ENCODE results near the gene PPP1R12B.
A peak's percentile ranks its signal among the peaks of the same experiment; 100 is the strongest.
"Not testable (repeated sequence)": the region's sequence is repeated elsewhere in the genome, so short reads cannot be mapped to it uniquely, and the experiment has no call there.

The PPP1R12B gene

GRCh38 chr1:202493112-202493511 is 144.6 kb downstream of the PPP1R12B start:
- not testable (repeated sequence) for DNase-seq

DNA sequence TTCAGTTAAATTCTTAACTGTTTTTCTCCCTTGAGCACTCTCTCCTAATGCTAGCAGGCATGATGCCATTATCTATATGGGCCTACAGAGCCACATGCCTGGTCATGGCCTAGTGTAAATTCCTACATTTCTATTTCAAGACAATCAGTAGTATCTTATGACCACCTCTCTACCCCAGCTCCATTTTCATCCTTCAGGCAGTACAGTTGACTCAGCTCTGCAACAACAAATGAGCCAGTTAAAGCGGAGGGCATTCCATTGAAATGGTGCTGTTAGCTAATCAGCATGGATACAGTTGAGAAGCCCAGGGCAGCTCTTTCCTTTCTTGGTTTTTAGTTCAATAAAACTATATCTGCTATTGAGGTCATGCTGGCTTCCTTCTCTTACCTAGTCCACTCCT is 150.0 kb downstream of the PPP1R12B start:
- DNase-seq: no peak

DNA sequence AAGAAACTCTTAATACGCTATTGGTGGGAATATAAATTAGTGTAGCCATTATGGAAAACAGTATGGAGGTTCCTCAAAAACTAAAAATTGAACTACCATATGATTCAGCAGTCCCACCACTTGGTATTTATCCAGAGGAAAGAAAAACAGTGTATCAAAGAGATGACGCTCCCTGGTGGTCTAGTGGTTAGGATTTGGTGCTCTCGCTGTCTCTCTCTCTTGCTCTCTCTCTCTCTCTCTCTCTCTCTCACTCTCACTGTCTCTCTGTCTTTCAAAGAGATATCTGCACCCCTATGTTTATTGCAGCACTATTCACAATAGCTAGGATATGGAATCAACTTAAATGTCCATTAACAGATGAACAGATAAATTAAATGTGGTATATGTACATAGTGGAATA is 151.5 kb downstream of the PPP1R12B start:
- DNase-seq: not testable (repeated sequence)

DNA sequence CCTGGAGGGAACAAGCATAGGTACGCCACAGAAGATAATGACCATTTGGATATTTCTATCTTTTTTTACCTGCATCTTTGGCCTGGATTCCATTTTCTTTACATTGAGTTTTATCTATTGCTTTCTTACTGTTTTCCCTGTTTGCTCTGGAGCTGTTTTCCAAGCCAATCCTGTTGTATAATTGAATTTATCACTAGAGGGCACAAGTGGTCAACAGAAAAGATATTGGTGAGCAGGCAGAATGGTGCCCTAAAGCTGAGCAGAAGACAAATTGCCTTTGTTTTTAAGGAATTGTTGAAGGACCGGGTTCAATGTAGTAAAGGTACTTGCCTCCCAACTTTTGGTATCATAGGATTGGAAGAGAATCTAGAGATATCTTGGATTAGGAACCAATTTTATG is 152.8 kb downstream of the PPP1R12B start:
- DNase-seq: peak; percentile 4

DNA sequence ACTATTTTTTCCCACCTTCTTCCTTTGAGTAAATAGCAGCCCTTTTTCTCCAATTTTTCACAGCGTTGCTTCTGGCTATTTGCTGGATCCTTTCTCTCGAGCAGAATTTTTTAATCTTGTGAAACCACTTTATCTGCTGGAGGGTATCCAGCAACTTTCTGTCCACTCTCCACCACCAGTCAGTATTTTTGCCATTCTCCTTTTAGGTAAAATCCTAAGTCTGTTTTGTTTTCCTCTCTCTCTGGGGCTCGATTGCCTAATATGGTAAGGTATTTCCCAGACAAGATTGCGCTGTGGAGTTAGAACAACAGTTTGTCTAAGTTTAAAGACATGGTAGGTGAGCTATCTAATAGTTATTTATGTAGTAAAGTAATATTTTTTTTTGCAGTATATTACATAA is 156.9 kb downstream of the PPP1R12B start:
- no peak for DNase-seq

GRCh38 chr1:202505880-202506575 is 157.5 kb downstream of the PPP1R12B start:
- not testable (repeated sequence) for DNase-seq

GRCh38 chr1:202508863-202509262 is 160.4 kb downstream of the PPP1R12B start:
- not testable (repeated sequence) for DNase-seq

- not testable (repeated sequence) for DNase-seq
These were observed 165.4 kb downstream of the PPP1R12B start for GRCh38 chr1:202513875-202514274.

- no peak for DNase-seq
These were observed 168.0 kb downstream of the PPP1R12B start for GRCh38 chr1:202516434-202516877.

- not testable (repeated sequence) for DNase-seq
These were observed 168.6 kb downstream of the PPP1R12B start for GRCh38 chr1:202517146-202517545.

DNA sequence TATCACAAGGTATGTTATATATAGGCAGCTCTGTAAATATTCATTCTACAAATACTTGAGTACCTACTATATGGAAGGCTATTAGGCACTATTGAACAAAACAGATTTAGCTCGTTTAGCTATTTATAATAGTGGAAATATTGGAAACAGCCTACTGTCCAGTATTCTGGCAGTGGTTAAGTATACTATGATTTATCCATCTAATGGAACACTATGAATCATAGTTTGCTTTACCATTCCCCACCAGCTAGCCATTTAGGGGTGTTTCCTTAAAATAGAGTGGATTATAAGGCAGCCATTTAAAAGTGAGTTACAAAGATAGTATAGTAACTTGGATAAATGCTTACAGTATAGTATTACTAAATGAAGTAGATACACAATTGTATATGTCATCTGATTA is 169.7 kb downstream of the PPP1R12B start:
- DNase-seq: not testable (repeated sequence)

GRCh38 chr1:202518905-202519304 is 170.4 kb downstream of the PPP1R12B start:
- DNase-seq: not testable (repeated sequence)

GRCh38 chr1:202520129-202520856 is 171.8 kb downstream of the PPP1R12B start:
- not testable (repeated sequence) for DNase-seq

GRCh38 chr1:202520857-202521216 is 172.3 kb downstream of the PPP1R12B start:
- not testable (repeated sequence) for DNase-seq

GRCh38 chr1:202521484-202521883 is 173.0 kb downstream of the PPP1R12B start:
- DNase-seq: not testable (repeated sequence)

DNA sequence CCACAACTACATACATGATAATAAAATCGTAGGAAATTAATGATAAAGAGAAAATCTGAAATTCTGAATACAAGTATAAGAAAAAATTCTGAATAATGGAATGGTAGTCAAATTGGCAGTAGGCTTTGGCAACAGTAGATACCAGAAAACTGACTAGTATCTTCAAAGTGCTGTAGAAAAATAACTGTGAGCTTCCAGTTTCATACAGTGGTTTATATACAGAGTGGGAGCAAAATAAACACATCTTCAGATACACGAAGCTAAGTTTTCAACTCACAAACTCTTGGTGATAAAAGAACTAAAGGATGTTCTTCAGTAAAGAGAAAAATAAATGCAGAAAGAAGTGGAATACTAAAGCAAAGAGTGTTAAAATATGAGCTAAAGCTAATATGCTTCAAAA is 173.4 kb downstream of the PPP1R12B start:
- no peak for DNase-seq

- DNase-seq: not testable (repeated sequence)
These were observed 177.6 kb downstream of the PPP1R12B start for GRCh38 chr1:202526056-202526455.

DNA sequence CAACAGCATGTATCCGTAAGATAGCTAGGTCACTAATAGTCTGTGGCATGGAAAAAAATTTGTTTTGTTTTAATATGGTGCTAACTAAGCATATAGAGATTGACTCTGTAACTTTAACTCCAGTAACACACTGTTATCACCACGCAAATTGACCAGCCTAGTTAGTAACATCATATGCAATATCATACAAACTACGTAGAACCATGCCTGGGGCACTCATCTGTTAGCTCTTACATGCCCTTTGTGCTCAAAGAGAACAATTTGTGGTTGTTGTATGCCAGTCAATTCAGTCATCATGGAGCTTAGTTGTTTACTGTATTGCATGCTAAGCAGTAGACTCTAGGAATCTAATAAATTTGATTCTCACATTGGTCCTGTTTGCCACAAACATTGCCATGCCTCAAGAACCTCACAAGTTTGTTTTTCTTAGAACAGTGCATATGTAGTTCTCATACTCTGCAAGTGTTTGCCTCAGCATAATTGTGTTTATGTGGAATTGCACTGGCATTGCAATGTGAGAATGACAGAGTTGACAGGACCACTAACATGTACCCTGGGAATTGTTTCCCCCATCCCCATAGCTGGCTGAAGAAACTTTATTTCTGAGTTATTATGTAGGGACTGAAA is 179.7 kb downstream of the PPP1R12B start:
- not testable (repeated sequence) for DNase-seq

DNA sequence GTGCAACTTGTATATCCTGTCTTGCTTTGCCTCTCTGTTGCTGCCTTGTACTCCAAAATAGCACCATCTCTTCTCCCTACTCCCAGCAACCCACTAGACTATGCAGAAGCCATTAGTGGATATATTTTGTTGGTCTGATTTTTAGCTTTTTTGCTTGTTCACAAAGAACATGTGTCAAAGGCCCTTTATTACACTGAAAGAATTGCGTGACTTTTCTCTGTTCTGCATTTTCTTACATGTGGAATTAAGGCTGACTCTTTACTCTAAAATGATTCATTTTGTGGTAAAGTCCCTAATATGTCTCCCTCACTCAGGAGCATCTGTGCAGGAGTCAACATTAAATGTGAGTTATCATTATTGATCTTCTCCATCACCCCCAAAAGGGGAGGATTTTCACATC is 182.2 kb downstream of the PPP1R12B start:
- not testable (repeated sequence) for DNase-seq

DNA sequence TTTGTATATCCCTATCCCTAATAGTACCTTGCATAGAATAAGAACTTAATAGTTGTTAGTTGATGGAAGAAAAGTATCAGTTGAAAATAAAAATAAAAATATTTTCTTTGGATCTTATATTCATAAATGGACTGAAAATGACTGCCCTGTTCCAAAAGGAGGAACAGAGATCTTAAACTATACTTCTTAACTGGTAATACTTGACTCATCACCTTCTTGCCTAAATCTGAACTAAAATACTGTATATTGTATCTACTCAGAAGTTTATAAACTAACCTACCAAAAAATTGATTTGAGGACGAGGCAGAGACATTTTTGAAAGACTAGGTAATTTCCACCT is 182.9 kb downstream of the PPP1R12B start:
- DNase-seq: no peak

DNA sequence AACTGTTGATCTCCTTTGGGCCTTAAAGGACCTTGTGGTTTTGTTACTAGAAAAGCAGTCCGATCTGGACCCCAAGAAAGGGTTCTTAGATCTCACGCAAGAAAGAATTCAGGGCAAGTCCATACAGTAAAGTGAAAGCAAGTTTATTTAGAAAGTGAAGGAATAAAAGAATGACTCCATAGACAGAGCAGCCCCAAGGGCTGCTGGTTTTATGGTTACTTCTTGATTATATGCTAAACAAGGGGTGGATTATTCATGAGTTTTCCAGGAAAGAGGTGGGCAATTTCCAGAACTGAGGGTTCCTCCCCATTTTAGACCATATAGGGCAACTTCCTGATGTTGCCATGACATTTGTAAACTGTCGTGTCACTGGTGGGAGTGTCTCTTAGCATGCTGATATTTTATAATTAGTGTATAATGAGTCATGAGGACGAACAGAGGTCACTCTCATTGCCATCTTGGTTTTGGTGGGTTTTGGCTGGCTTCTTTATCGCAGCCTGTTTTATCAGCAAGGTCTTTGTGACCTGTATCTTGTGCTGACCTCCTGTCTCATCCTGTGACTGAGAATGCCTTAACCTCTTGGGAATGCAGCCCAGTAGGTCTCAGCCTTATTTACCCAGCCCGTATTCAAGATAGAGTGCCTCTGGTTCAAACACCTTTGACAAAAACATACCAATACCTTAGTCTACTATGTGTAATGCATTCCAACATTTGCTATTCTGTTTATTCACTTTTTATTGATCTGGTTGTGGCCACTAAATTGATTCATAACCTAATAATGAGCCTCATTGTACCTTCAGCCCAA is 183.5 kb downstream of the PPP1R12B start:
- not testable (repeated sequence) for DNase-seq

DNA sequence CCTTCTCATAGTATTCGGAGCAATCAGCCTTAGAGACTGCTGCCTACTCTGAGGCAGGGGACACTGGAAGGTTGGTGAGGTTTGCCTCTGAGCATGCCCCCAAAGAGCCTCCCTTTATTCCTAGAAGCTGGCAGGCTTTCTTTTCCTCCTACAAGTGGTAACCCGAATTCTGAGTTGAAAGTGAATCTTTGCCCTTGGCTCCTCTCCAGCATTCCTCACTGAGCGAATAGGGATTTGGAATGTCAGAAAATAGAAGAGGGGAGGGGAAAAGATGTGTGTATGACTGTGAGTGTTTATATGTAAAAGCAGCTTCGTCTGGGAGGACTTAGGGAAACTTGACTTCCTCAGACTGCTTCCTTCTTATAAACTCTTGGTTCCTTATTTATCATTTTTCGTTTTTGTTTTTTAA is 190.7 kb downstream of the PPP1R12B start:
- not testable (repeated sequence) for DNase-seq

DNA sequence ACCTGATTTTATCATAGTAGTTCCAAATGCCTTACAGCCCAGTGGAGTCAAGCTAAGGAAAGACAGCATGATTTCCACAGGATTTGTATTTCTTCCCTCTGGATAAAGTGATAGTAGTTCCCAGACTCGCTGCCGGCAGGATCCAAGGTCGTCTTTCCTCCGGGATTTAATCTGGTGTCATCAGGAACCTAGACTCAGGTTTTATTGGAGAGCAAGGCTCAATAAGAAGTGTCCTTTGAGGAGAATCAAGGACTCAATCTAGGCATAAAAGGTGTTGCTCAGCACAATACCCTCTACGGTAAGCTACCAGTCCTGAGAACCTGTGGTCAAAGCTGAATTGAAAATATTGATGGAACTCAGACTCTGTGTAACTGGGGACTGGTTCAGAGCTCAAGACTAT is 191.1 kb downstream of the PPP1R12B start:
- not testable (repeated sequence) for DNase-seq

All from NCI-H1105 (cell line).